Panc1 (cell line): ENCODE measurements around the gene GRID2. TPM values are rescaled to one million over a fixed set of nuclear protein-coding genes. Genes with fewer than 3 reads are reported as not detected.

ENCODE experiments used
- ATAC-seq: fragments of 200-7000 bp; cut with Tn5 transposase; 2 replicates; pipeline ENCODE4 v1.9.1; 2020; ENCODE audit warnings: mild to moderate bottlenecking, moderate library complexity
- BruUV-seq: library from RNA; stranded (reverse); fragments of 400-500 nt; replicated peaks from 2 replicates; lab custom pipeline; 2021; lab: Mats Ljungman, UMichigan
- CTCF ChIA-PET: fragments of 300-600 bp; sonication (Branson Sonifier 250); formaldehyde crosslinking; loops from one replicate; lab custom pipeline; 2022; ENCODE audit warnings: antibody characterized with exemption; lab: Charles Lee
- POLR2A ChIA-PET: fragments of 300-600 bp; sonication (Branson Sonifier 250); formaldehyde crosslinking; loops from one replicate; lab custom pipeline; 2022; ENCODE audit warnings: antibody characterized with exemption; lab: Charles Lee
- DNase-seq: peaks from one replicate; pipeline ENCODE4 v3.0.0-alpha.2; 2010; ENCODE audit warnings: low read depth, low spot score
- H3K27ac ChIP-seq: 2 replicates; pipeline ENCODE4 v1.5.1; 2011; ENCODE audit warnings: mild to moderate bottlenecking, low read length, inconsistent platforms
- H3K27me3 ChIP-seq: fragments of 200-500 bp; sonication (Bioruptor generic); 2 replicates; pipeline ENCODE4 v1.6.0; 2014; ENCODE audit warnings: low read length, inconsistent platforms; ENCODE audit not compliant: control insufficient read depth, insufficient read depth
- H3K36me3 ChIP-seq: fragments of 200-500 bp; sonication (Bioruptor generic); 2 replicates; pipeline ENCODE4 v1.5.1; 2014; ENCODE audit warnings: inconsistent platforms, mild to moderate bottlenecking, low read length, moderate library complexity; ENCODE audit not compliant: control insufficient read depth, insufficient read depth
- H3K4me1 ChIP-seq: 2 replicates; pipeline ENCODE4 v1.5.1; 2011; ENCODE audit warnings: inconsistent platforms, mild to moderate bottlenecking, low read length, moderate library complexity; ENCODE audit not compliant: control insufficient read depth, insufficient read depth
- H3K4me3 ChIP-seq, 2 experiments: 2 replicates each; pipeline ENCODE4 v1.5.1; 2011 to 2012; ENCODE audit warnings: low read depth in 2 of 2, low read length in 2 of 2, mild to moderate bottlenecking in 2 of 2, inconsistent platforms in 1 of 2, moderate library complexity in 1 of 2
- H3K9me3 ChIP-seq: fragments of 200-500 bp; sonication (Bioruptor generic); 2 replicates; pipeline ENCODE4 v1.5.1; 2014; ENCODE audit warnings: low read depth, mild to moderate bottlenecking, inconsistent platforms, low read length, moderate library complexity; ENCODE audit not compliant: control insufficient read depth, insufficient read depth
- CTCF ChIP-seq: fragments of 450-650 bp; IDR thresholded peaks from 2 replicates; pipeline ENCODE4 v1.5.1; 2017; ENCODE audit warnings: mild to moderate bottlenecking
- POLR2AphosphoS5 ChIP-seq: IDR thresholded peaks from 2 replicates; pipeline ENCODE4 v1.6.1; 2012; ENCODE audit warnings: mild to moderate bottlenecking, low read depth, low read length, moderate library complexity
- SIN3A ChIP-seq: IDR thresholded peaks from 2 replicates; pipeline ENCODE4 v1.6.1; 2012; ENCODE audit warnings: low read depth, mild to moderate bottlenecking, low read length, moderate library complexity, borderline replicate concordance; ENCODE audit not compliant: insufficient read depth
- TCF7L2 ChIP-seq: IDR thresholded peaks from 2 replicates; pipeline ENCODE4 v1.6.1; 2011; ENCODE audit warnings: mild to moderate bottlenecking, low read depth, low read length, inconsistent platforms
- in situ Hi-C: cut with HindIII; loops from 2 replicates; pipeline ENCODE4 v1.10.0; 2016; ENCODE audit warnings: low sequenced_read_pairs, low pct_unique_long_range_greater_than_20kb
- intact Hi-C: fragments of 100-400 bp; cut with micrococcal nuclease; formaldehyde crosslinking; loops from one replicate; pipeline ENCODE4 v1.10.0; 2022; ENCODE audit not compliant: unreplicated experiment
- total RNA-seq: library from RNA; stranded (reverse); gene quantifications from one replicate; pipeline ENCODE4 v1.2.1, GENCODE V29; 2021; ENCODE audit not compliant: unreplicated experiment
- TF ChIP-seq, protein P1 (sequence below), 2 experiments: IDR thresholded peaks; 2 replicates each; pipeline ENCODE4 v1.6.1; 2011 to 2012; ENCODE audit warnings: low read depth in 2 of 2, control low read depth in 1 of 2, low read length in 1 of 2, mild to moderate bottlenecking in 1 of 2, moderate library complexity in 1 of 2; ENCODE audit not compliant: insufficient read depth in 1 of 2

The GRID2 gene
- total RNA-seq, 1 experiment from 2014 or later, result 0.08 TPM

- no peaks in the 10 kb centered on the region for H3K9me3 ChIP-seq
- in situ Hi-C loops, result no loop called here
- CTCF ChIA-PET, result no interaction called here
- H3K36me3 ChIP-seq, result no peaks in the 10 kb centered on the region
- H3K27me3 ChIP-seq, result no peaks in the 10 kb centered on the region
- no peaks in the 10 kb centered on the region for H3K4me1 ChIP-seq
- intact Hi-C loops, result no loop called here
- no peak overlapping the region for H3K4me3 ChIP-seq
- POLR2A ChIA-PET, result no interaction called here
- DNase-seq (no peak), ATAC-seq (no peak)
- BruUV-seq, result no TSS peak
- TF ChIP-seq SIN3A (no peak), POLR2AphosphoS5 (no peak), CTCF (no peak), TCF7L2 (no peak)
- TF ChIP-seq, protein P1, sequence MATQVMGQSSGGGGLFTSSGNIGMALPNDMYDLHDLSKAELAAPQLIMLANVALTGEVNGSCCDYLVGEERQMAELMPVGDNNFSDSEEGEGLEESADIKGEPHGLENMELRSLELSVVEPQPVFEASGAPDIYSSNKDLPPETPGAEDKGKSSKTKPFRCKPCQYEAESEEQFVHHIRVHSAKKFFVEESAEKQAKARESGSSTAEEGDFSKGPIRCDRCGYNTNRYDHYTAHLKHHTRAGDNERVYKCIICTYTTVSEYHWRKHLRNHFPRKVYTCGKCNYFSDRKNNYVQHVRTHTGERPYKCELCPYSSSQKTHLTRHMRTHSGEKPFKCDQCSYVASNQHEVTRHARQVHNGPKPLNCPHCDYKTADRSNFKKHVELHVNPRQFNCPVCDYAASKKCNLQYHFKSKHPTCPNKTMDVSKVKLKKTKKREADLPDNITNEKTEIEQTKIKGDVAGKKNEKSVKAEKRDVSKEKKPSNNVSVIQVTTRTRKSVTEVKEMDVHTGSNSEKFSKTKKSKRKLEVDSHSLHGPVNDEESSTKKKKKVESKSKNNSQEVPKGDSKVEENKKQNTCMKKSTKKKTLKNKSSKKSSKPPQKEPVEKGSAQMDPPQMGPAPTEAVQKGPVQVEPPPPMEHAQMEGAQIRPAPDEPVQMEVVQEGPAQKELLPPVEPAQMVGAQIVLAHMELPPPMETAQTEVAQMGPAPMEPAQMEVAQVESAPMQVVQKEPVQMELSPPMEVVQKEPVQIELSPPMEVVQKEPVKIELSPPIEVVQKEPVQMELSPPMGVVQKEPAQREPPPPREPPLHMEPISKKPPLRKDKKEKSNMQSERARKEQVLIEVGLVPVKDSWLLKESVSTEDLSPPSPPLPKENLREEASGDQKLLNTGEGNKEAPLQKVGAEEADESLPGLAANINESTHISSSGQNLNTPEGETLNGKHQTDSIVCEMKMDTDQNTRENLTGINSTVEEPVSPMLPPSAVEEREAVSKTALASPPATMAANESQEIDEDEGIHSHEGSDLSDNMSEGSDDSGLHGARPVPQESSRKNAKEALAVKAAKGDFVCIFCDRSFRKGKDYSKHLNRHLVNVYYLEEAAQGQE (IDR thresholded peaks at IDR 0.05; ENCODE audit: insufficient read depth in 1 of 2, low read depth in 2 of 2, low read length in 1 of 2), result no peak
- no peak overlapping the region for H3K27ac ChIP-seq
Measured at GRCh38 chr4:93312299-93312698, 1008.5 kb downstream of the GRID2 start.

DNA sequence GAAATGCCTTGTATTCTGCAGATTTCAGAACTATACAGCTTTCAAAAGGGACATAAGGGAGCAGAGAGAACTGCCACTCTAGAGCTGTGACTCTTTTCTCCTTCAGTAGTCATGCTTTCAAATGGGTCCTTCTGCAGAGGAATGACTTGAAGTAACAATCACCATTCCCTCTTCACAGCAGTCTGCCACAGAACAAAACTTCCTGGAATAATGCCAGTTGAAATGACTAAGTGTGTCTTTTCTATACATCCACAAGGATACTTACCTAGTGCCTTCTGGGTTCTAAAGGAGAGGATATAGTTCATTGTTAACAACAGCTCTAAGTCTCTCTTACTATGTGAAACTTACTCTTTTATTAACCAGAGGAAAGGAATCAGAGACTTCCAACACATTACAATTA lies 1009.4 kb downstream of the GRID2 start:
- ChIA-PET CTCF (no interaction called here), POLR2A (no interaction called here)
- TF ChIP-seq SIN3A (no peak), CTCF (no peak), TCF7L2 (no peak), POLR2AphosphoS5 (no peak)
- TF ChIP-seq, protein P1 (IDR thresholded peaks at IDR 0.05; ENCODE audit: insufficient read depth in 1 of 2, low read depth in 2 of 2, low read length in 1 of 2), result no peak
- Histone ChIP-seq H3K4me1 (no peaks in the 10 kb centered on the region), H3K27me3 (no peaks in the 10 kb centered on the region), H3K9me3 (no peaks in the 10 kb centered on the region), H3K36me3 (no peaks in the 10 kb centered on the region), H3K27ac (no peak overlapping the region), H3K4me3 (no peak overlapping the region)
- ATAC-seq, result no peak
- in situ Hi-C loops, result no loop called here
- DNase-seq, result no peak
- intact Hi-C loops, result no loop called here
- BruUV-seq, result no TSS peak
